ENCODE data around the gene DNAAF5.
A peak's percentile ranks its signal among the peaks of the same experiment; 100 is the strongest.

The DNAAF5 gene

GRCh38 chr7:781936-782529 lies 55.5 kb downstream of the DNAAF5 start:
- DNase-seq (ENCODE audit: low read depth), result no peak
- TF ChIP-seq CTCF (conservative IDR thresholded peaks at IDR 0.05; ENCODE audit: low read length), result no peak
- no peak overlapping the region for H3K4me3 ChIP-seq (ENCODE audit: low read length)

- no peak for TF ChIP-seq CTCF (conservative IDR thresholded peaks at IDR 0.05; ENCODE audit: low read length)
- H3K4me3 ChIP-seq (ENCODE audit: low read length), result no peak overlapping the region
- DNase-seq (ENCODE audit: low read depth), result no peak
Observed at GRCh38 chr7:782718-783449, 56.4 kb downstream of the DNAAF5 start.

- no peak for TF ChIP-seq CTCF (conservative IDR thresholded peaks at IDR 0.05; ENCODE audit: low read length)
- DNase-seq (ENCODE audit: low read depth), result no peak
- no peak overlapping the region for H3K4me3 ChIP-seq (ENCODE audit: low read length)
Observed at GRCh38 chr7:783556-784490, 57.3 kb downstream of the DNAAF5 start.

- DNase-seq (ENCODE audit: low read depth), result no peak
- TF ChIP-seq CTCF (conservative IDR thresholded peaks at IDR 0.05; ENCODE audit: low read length), result no peak
- H3K4me3 ChIP-seq (ENCODE audit: low read length), result no peak overlapping the region
Observed at GRCh38 chr7:784971-785370, 58.5 kb downstream of the DNAAF5 start.

- DNase-seq (ENCODE audit: low read depth), result no peak
- TF ChIP-seq CTCF (conservative IDR thresholded peaks at IDR 0.05; ENCODE audit: low read length), result no peak
- H3K4me3 ChIP-seq (ENCODE audit: low read length), result no peak overlapping the region
Observed at GRCh38 chr7:785416-785815, 58.9 kb downstream of the DNAAF5 start.

GRCh38 chr7:786472-787255 lies 60.2 kb downstream of the DNAAF5 start:
- peak; percentile 53 for DNase-seq (ENCODE audit: low read depth)

More at GRCh38 chr7:786472-787255, 60.2 kb downstream of the DNAAF5 start:
- TF ChIP-seq CTCF (conservative IDR thresholded peaks at IDR 0.05; ENCODE audit: low read length), result peak; percentile 95
- H3K4me3 ChIP-seq (ENCODE audit: low read length), result no peak overlapping the region

All from AG10803 (cell line).